Measurements from ENCODE around the gene FAM117A. TPM values are rescaled to one million over a fixed set of nuclear protein-coding genes. Genes with fewer than 3 reads are reported as not detected.
"Not testable (repeated sequence)": the region's sequence is repeated elsewhere in the genome, so short reads cannot be mapped to it uniquely, and the experiment has no call there.

The FAM117A gene
- total RNA-seq, 6 donors from 2014 or later: 15.1 to 22.0 (median 18.2) TPM

DNA sequence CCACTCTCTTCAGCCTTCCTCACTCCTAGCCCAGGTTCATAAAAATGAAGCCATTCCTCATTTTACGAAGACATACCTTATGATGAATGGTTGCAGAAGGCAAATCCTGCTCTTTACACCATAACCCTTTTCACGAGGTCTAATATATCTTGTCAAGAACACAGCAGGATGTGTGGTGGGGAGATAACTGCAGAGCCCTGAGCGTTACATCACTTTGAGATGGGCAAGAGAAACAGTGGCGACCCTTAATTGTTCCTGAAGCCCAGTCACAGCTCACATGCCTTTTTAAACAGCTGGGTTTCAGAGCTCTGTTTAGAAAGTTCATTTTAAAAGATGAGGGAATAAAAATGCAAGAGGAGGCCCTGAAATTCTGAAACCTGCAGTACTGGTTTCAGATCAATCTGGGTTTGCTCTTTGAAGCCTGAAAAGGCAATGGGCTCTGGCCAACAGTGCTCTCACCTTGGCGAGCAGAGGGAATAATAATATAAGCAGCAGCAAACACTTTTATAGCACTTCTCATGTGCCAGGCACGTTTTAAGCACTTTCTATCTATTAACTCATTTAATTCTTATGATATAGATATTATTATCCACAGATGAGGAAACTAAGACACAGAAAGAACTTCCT, 2.9 kb downstream of the FAM117A start:
- H3K4me3 ChIP-seq: no peak overlapping the region
- H3K9me3 ChIP-seq: no peaks in the 10 kb centered on the region
- H3K36me3 ChIP-seq: no peaks in the 10 kb centered on the region
- DNase-seq (no peak), ATAC-seq (ENCODE audit: low FRiP score in 2 of 2) (no peak)
- peaks cover 12 to 33% (median 24%) of the 10 kb centered on the region in 4 donors for H3K4me1 ChIP-seq
- WGBS, 2 donors: 47 to 50% methylated on average over 6 of the region's 6 CpGs
- TF ChIP-seq, protein P1, sequence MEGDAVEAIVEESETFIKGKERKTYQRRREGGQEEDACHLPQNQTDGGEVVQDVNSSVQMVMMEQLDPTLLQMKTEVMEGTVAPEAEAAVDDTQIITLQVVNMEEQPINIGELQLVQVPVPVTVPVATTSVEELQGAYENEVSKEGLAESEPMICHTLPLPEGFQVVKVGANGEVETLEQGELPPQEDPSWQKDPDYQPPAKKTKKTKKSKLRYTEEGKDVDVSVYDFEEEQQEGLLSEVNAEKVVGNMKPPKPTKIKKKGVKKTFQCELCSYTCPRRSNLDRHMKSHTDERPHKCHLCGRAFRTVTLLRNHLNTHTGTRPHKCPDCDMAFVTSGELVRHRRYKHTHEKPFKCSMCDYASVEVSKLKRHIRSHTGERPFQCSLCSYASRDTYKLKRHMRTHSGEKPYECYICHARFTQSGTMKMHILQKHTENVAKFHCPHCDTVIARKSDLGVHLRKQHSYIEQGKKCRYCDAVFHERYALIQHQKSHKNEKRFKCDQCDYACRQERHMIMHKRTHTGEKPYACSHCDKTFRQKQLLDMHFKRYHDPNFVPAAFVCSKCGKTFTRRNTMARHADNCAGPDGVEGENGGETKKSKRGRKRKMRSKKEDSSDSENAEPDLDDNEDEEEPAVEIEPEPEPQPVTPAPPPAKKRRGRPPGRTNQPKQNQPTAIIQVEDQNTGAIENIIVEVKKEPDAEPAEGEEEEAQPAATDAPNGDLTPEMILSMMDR (IDR thresholded peaks at IDR 0.05): no peak
- TF ChIP-seq EP300 (IDR thresholded peaks at IDR 0.05) (no peak), POLR2A (IDR thresholded peaks at IDR 0.05) (no peak), POLR2AphosphoS5 (IDR thresholded peaks at IDR 0.05) (no peak)
- H3K27me3 ChIP-seq: no peaks in the 10 kb centered on the region
- no peak overlapping the region for H3K27ac ChIP-seq

DNA sequence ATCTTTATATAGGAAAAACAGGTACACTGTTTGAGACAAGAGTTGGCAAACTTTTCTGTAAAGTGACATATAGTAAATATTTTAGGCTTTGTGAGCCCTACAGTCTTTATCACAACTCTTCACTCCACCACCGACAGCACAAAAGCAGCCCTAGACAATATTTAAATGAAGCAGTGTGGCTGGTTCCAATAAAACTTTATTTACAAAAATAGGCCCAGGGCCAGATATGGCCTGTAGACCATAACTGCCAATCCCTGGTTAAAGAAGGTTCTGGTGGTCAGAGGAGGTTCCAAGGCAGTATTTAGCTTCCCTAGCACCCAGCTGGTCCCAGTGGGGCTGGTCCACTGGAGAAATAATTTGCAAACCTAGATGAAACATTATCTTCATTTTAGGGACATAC, 3.6 kb downstream of the FAM117A start:
- H3K4me3 ChIP-seq: no peak overlapping the region
- TF ChIP-seq POLR2AphosphoS5 (IDR thresholded peaks at IDR 0.05): no peak
- no peak for TF ChIP-seq EP300 (IDR thresholded peaks at IDR 0.05)
- no peak for TF ChIP-seq POLR2A (IDR thresholded peaks at IDR 0.05)
- TF ChIP-seq, protein P1 (IDR thresholded peaks at IDR 0.05): no peak
- WGBS, 2 donors: 85 to 91% methylated on average over 1 of the region's 1 CpG
- no peak overlapping the region for H3K27ac ChIP-seq
- no peak for ATAC-seq (ENCODE audit: low FRiP score in 2 of 2)
- DNase-seq: no peak
- H3K9me3 ChIP-seq: no peaks in the 10 kb centered on the region
- no peaks in the 10 kb centered on the region for H3K36me3 ChIP-seq
- H3K27me3 ChIP-seq: no peaks in the 10 kb centered on the region
- H3K4me1 ChIP-seq: peaks cover 12 to 40% (median 26%) of the 10 kb centered on the region in 4 donors

DNA sequence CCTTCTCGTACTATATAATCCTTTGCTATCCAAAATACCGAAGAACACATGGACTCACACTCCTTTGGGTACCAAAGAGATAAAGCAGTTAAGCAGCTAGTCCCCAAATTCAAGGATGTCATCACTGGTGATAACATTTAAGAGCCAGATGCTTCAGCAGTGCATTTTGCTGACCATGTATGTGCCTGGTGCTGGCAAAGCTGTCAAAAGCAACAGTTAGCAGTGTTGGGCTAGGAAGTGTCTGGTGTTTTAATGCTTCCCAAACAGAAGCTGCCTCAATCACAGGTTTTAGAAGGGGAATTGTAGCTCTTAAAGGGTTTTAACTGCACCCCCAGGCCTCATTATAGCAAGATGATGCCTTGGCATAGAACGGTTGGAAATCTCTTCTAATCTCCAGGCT, 4.7 kb downstream of the FAM117A start:
- WGBS, 2 donors: 72 to 83% methylated on average over 3 of the region's 3 CpGs
- Histone ChIP-seq H3K27me3 (no peaks in the 10 kb centered on the region), H3K27ac (no peak overlapping the region), H3K9me3 (no peaks in the 10 kb centered on the region), H3K4me3 (no peak overlapping the region), H3K4me1 (peaks cover 7 to 36% (median 23%) of the 10 kb centered on the region in 4 donors), H3K36me3 (no peaks in the 10 kb centered on the region)
- no peak for ATAC-seq (ENCODE audit: low FRiP score in 2 of 2)
- no peak for DNase-seq
- TF ChIP-seq POLR2A (IDR thresholded peaks at IDR 0.05) (no peak), POLR2AphosphoS5 (IDR thresholded peaks at IDR 0.05) (no peak), EP300 (IDR thresholded peaks at IDR 0.05) (no peak)
- TF ChIP-seq, protein P1 (IDR thresholded peaks at IDR 0.05): no peak

DNA sequence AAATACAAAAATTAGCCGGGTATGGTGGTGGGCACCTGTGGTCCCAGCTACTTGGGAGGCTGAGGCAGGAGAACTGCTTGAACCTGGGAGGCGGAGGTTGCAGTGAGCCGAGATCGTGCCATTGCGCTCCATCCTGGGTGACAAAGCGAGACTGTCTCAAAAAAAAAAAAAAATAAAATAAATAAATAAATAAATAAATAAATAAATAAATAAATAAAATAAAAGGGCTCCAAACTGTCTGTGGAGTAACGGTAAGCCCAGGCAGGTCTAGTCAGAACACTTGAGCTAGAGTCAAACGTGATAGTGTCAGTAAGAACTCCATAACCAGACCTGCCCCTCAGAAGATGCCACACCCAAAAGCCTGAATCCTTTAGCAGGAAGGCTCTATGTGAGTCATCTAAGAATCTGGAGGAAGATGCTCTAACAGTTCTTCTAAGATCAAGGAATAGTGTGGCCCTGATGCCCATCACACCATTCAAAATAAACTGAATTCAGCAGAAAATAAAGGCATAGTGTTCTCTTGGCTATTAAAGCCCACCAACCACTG, 5.4 kb downstream of the FAM117A start:
- peaks cover 10 to 38% (median 26%) of the 10 kb centered on the region in 4 donors for H3K4me1 ChIP-seq
- not testable (repeated sequence) for DNase-seq; H3K27ac ChIP-seq; H3K9me3 ChIP-seq; H3K36me3 ChIP-seq; H3K4me3 ChIP-seq; H3K27me3 ChIP-seq; ATAC-seq (ENCODE audit: low FRiP score in 2 of 2)
- 84 to 85% methylated on average over 8 of the region's 8 CpGs for WGBS, 2 donors

DNA sequence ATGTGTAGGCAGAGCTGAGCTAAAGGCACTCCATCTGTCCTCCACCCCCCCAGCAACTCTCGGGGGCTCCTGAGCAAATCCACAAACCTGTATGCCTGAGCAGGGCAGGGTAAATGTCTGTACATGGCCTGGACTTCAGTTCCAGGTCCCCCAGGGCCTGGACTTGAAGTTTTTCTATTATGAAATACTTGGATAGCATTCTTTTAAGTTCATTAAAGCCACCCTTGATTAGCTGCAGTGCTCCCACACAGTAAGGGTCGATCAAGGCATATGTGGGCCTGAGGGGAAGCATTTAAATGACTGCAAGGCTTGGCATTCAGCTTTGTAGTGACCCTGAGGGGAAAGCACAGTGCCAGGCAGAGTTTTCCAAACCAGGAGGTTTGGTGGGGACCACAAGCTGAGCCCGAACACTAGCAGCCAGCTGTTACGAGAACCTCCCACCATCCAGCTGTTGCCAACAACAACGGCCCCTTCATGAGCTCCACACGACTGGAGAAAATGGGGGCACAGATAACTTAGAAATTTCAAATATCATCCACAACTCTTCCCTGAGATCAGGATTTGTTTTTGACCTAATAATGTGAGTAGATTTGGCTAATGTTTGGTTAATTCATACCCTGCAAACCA, 6.7 kb downstream of the FAM117A start:
- no peaks in the 10 kb centered on the region for H3K9me3 ChIP-seq
- ATAC-seq (ENCODE audit: low FRiP score in 2 of 2): no peak
- peak overlapping the region in 1 of 4 donors; percentile 30 for H3K27ac ChIP-seq
- no peaks in the 10 kb centered on the region for H3K27me3 ChIP-seq
- WGBS, 2 donors: 76 to 90% methylated on average over 5 to 6 of the region's 6 CpGs
- H3K4me3 ChIP-seq: no peak overlapping the region
- DNase-seq: no peak
- TF ChIP-seq, protein P1 (IDR thresholded peaks at IDR 0.05): no peak
- TF ChIP-seq EP300 (IDR thresholded peaks at IDR 0.05) (no peak), POLR2AphosphoS5 (IDR thresholded peaks at IDR 0.05) (no peak), POLR2A (IDR thresholded peaks at IDR 0.05) (no peak)
- no peaks in the 10 kb centered on the region for H3K36me3 ChIP-seq
- H3K4me1 ChIP-seq: peaks cover 3 to 30% (median 19%) of the 10 kb centered on the region in 4 donors

Measured in upper lobe of left lung (tissue), 6 donors.